ENCODE measurements around the gene CCNB2. TPM values are rescaled to one million over a fixed set of nuclear protein-coding genes. Genes with fewer than 3 reads are reported as not detected.
"Not testable (repeated sequence)": the region's sequence is repeated elsewhere in the genome, so short reads cannot be mapped to it uniquely, and the experiment has no call there.

Gene CCNB2
- total and polyA plus RNA-seq, 4 experiments from 2014 or later, result 0.44 TPM; not detected in 3

- no peak overlapping the region for H3K27ac ChIP-seq (ENCODE audit: low read depth, low read length)
- intact Hi-C loops (cut with micrococcal nuclease), result no loop called here
- Mint-ChIP-seq H3K4me3 (no peak overlapping the region), H3K4me1 (peaks cover 0 to 1% (median 0%) of the 10 kb centered on the region in 4 donors), H3K36me3 (no peaks in the 10 kb centered on the region), H3K9me3 (no peaks in the 10 kb centered on the region), H3K27me3 (no peaks in the 10 kb centered on the region), H3K27ac (peak overlapping the region in 1 of 7 donors; percentile 52)
- DNase-seq, result no peak
- H3K9me3 ChIP-seq (ENCODE audit: control insufficient read depth in 1 of 2, low read length in 2 of 2), result no peaks in the 10 kb centered on the region
- no peaks in the 10 kb centered on the region for H3K27me3 ChIP-seq (ENCODE audit: insufficient read depth, low read length)
- ChIA-PET POLR2A (ENCODE audit: partially characterized antibody) (no interaction called here), CTCF (ENCODE audit: partially characterized antibody) (interaction anchor here (1.5 to 2.5 kb wide), 2 partner anchors 22 to 64 kb away, joined by 3 to 7 read pairs; no protein-coding TSS in a partner anchor)
- H3K4me1 ChIP-seq (ENCODE audit: insufficient read depth, low read length), result no peaks in the 10 kb centered on the region
- H3K36me3 ChIP-seq (ENCODE audit: insufficient read depth, low read length), result no peaks in the 10 kb centered on the region
- H3K4me3 ChIP-seq (ENCODE audit: low read length in 2 of 2), result no peak overlapping the region
Observed at GRCh38 chr15:59116141-59116540, 11.2 kb downstream of the CCNB2 start.

- Histone ChIP-seq H3K4me1 (ENCODE audit: insufficient read depth, low read length) (no peaks in the 10 kb centered on the region), H3K27me3 (ENCODE audit: insufficient read depth, low read length) (no peaks in the 10 kb centered on the region), H3K27ac (ENCODE audit: low read depth, low read length) (no peak overlapping the region), H3K9me3 (ENCODE audit: control insufficient read depth in 1 of 2, low read length in 2 of 2) (no peaks in the 10 kb centered on the region), H3K4me3 (ENCODE audit: low read length in 2 of 2) (no peak overlapping the region), H3K36me3 (ENCODE audit: insufficient read depth, low read length) (no peaks in the 10 kb centered on the region)
- ChIA-PET CTCF (ENCODE audit: partially characterized antibody) (interaction anchor here (1.5 to 2.5 kb wide), 2 partner anchors 21 to 65 kb away, joined by 3 to 7 read pairs; no protein-coding TSS in a partner anchor), POLR2A (ENCODE audit: partially characterized antibody) (no interaction called here)
- H3K4me1 Mint-ChIP-seq, result peaks cover 0 to 1% (median 0%) of the 10 kb centered on the region in 4 donors
- H3K9me3 Mint-ChIP-seq, result no peaks in the 10 kb centered on the region
- no peak overlapping the region for H3K4me3 Mint-ChIP-seq
- intact Hi-C loops (cut with micrococcal nuclease), result no loop called here
- peak overlapping the region in 1 of 7 donors; percentile 52 for H3K27ac Mint-ChIP-seq
- DNase-seq, result no peak
- H3K36me3 Mint-ChIP-seq, result no peaks in the 10 kb centered on the region
- no peaks in the 10 kb centered on the region for H3K27me3 Mint-ChIP-seq
Observed at GRCh38 chr15:59116771-59117170, 11.8 kb downstream of the CCNB2 start.

- Mint-ChIP-seq H3K4me3 (no peak overlapping the region), H3K27ac (no peak overlapping the region), H3K9me3 (no peaks in the 10 kb centered on the region), H3K4me1 (peaks cover 0 to 1% (median 0%) of the 10 kb centered on the region in 4 donors), H3K36me3 (no peaks in the 10 kb centered on the region), H3K27me3 (no peaks in the 10 kb centered on the region)
- Histone ChIP-seq H3K4me1 (ENCODE audit: insufficient read depth, low read length) (no peaks in the 10 kb centered on the region), H3K36me3 (ENCODE audit: insufficient read depth, low read length) (no peaks in the 10 kb centered on the region), H3K27me3 (ENCODE audit: insufficient read depth, low read length) (no peaks in the 10 kb centered on the region), H3K27ac (ENCODE audit: low read depth, low read length) (no peak overlapping the region), H3K9me3 (ENCODE audit: control insufficient read depth in 1 of 2, low read length in 2 of 2) (no peaks in the 10 kb centered on the region), H3K4me3 (ENCODE audit: low read length in 2 of 2) (no peak overlapping the region)
- intact Hi-C loops (cut with micrococcal nuclease), result no loop called here
- DNase-seq, result no peak
- CTCF ChIA-PET (ENCODE audit: partially characterized antibody), result no interaction called here
- POLR2A ChIA-PET (ENCODE audit: partially characterized antibody), result no interaction called here
Observed at GRCh38 chr15:59119625-59120024, 14.7 kb downstream of the CCNB2 start.

GRCh38 chr15:59120937-59121336 lies 16.0 kb downstream of the CCNB2 start:
- intact Hi-C loops (cut with micrococcal nuclease), result no loop called here
- ChIA-PET CTCF (ENCODE audit: partially characterized antibody) (no interaction called here), POLR2A (ENCODE audit: partially characterized antibody) (no interaction called here)
- Histone ChIP-seq H3K4me3 (ENCODE audit: low read length in 2 of 2) (no peak overlapping the region), H3K27ac (ENCODE audit: low read depth, low read length) (no peak overlapping the region), H3K36me3 (ENCODE audit: insufficient read depth, low read length) (no peaks in the 10 kb centered on the region), H3K9me3 (ENCODE audit: control insufficient read depth in 1 of 2, low read length in 2 of 2) (no peaks in the 10 kb centered on the region), H3K27me3 (ENCODE audit: insufficient read depth, low read length) (no peaks in the 10 kb centered on the region), H3K4me1 (ENCODE audit: insufficient read depth, low read length) (no peaks in the 10 kb centered on the region)
- Mint-ChIP-seq H3K27me3 (no peaks in the 10 kb centered on the region), H3K27ac (no peak overlapping the region), H3K4me3 (no peak overlapping the region), H3K36me3 (no peaks in the 10 kb centered on the region), H3K9me3 (no peaks in the 10 kb centered on the region), H3K4me1 (peaks cover 0 to 1% (median 0%) of the 10 kb centered on the region in 4 donors)
- no peak for DNase-seq

GRCh38 chr15:59124261-59124660 lies 19.3 kb downstream of the CCNB2 start:
- H3K27me3 ChIP-seq (ENCODE audit: insufficient read depth, low read length), result no peaks in the 10 kb centered on the region
- no peaks in the 10 kb centered on the region for H3K36me3 ChIP-seq (ENCODE audit: insufficient read depth, low read length)
- Mint-ChIP-seq H3K9me3 (peaks cover 0 to 4% (median under 1%) of the 10 kb centered on the region in 8 donors), H3K4me1 (peaks cover 0 to 2% (median under 1%) of the 10 kb centered on the region in 4 donors), H3K27me3 (no peaks in the 10 kb centered on the region), H3K36me3 (no peaks in the 10 kb centered on the region), H3K27ac (no peak overlapping the region), H3K4me3 (no peak overlapping the region)
- CTCF ChIA-PET (ENCODE audit: partially characterized antibody), result interaction anchor here (1.4 kb wide), 1 partner anchor 8 kb away, joined by 6 read pairs; no protein-coding TSS in a partner anchor
- H3K9me3 ChIP-seq (ENCODE audit: control insufficient read depth in 1 of 2, low read length in 2 of 2), result no peaks in the 10 kb centered on the region
- DNase-seq, result no peak
- intact Hi-C loops (cut with micrococcal nuclease), result no loop called here
- no peak overlapping the region for H3K4me3 ChIP-seq (ENCODE audit: low read length in 2 of 2)
- no peaks in the 10 kb centered on the region for H3K4me1 ChIP-seq (ENCODE audit: insufficient read depth, low read length)
- POLR2A ChIA-PET (ENCODE audit: partially characterized antibody), result no interaction called here
- H3K27ac ChIP-seq (ENCODE audit: low read depth, low read length), result no peak overlapping the region

GRCh38 chr15:59125683-59126082 lies 20.7 kb downstream of the CCNB2 start:
- H3K27me3 Mint-ChIP-seq; POLR2A ChIA-PET (ENCODE audit: partially characterized antibody); H3K27ac Mint-ChIP-seq; H3K27ac ChIP-seq (ENCODE audit: low read depth, low read length); H3K4me3 ChIP-seq (ENCODE audit: low read length in 2 of 2); H3K36me3 Mint-ChIP-seq; H3K36me3 ChIP-seq (ENCODE audit: insufficient read depth, low read length); H3K4me3 Mint-ChIP-seq; H3K9me3 ChIP-seq (ENCODE audit: control insufficient read depth in 1 of 2, low read length in 2 of 2); H3K27me3 ChIP-seq (ENCODE audit: insufficient read depth, low read length); H3K4me1 Mint-ChIP-seq; CTCF ChIA-PET (ENCODE audit: partially characterized antibody); H3K4me1 ChIP-seq (ENCODE audit: insufficient read depth, low read length); intact Hi-C loops (cut with micrococcal nuclease); DNase-seq: not testable (repeated sequence)
- peaks cover 0 to 14% (median 10%) of the 10 kb centered on the region in 8 donors for H3K9me3 Mint-ChIP-seq

GRCh38 chr15:59127255-59127654 lies 22.3 kb downstream of the CCNB2 start:
- H3K4me3 ChIP-seq (ENCODE audit: low read length in 2 of 2); H3K27me3 ChIP-seq (ENCODE audit: insufficient read depth, low read length); H3K27me3 Mint-ChIP-seq; H3K27ac Mint-ChIP-seq; intact Hi-C loops (cut with micrococcal nuclease); H3K36me3 ChIP-seq (ENCODE audit: insufficient read depth, low read length); H3K4me1 ChIP-seq (ENCODE audit: insufficient read depth, low read length); H3K4me3 Mint-ChIP-seq; H3K27ac ChIP-seq (ENCODE audit: low read depth, low read length); H3K9me3 ChIP-seq (ENCODE audit: control insufficient read depth in 1 of 2, low read length in 2 of 2); H3K4me1 Mint-ChIP-seq; POLR2A ChIA-PET (ENCODE audit: partially characterized antibody); DNase-seq; H3K36me3 Mint-ChIP-seq: not testable (repeated sequence)
- CTCF ChIA-PET (ENCODE audit: partially characterized antibody), result interaction anchor here (1.5 kb wide), 1 partner anchor 149 kb away, joined by 3 read pairs; no protein-coding TSS in a partner anchor
- peaks cover 0 to 14% (median 10%) of the 10 kb centered on the region in 8 donors for H3K9me3 Mint-ChIP-seq

- H3K36me3 ChIP-seq (ENCODE audit: insufficient read depth, low read length), result no peaks in the 10 kb centered on the region
- no peak overlapping the region for H3K4me3 Mint-ChIP-seq
- ChIA-PET POLR2A (ENCODE audit: partially characterized antibody) (no interaction called here), CTCF (ENCODE audit: partially characterized antibody) (no interaction called here)
- peaks cover 0 to 6% of the 10 kb centered on the region in 2 donors for H3K36me3 Mint-ChIP-seq
- intact Hi-C loops (cut with micrococcal nuclease), result no loop called here
- H3K27ac Mint-ChIP-seq, result peak overlapping the region in 1 of 7 donors; percentile 50
- no peak for DNase-seq
- H3K9me3 Mint-ChIP-seq, result peaks cover 0 to 14% (median 10%) of the 10 kb centered on the region in 8 donors
- no peaks in the 10 kb centered on the region for H3K9me3 ChIP-seq (ENCODE audit: control insufficient read depth in 1 of 2, low read length in 2 of 2)
- H3K4me1 ChIP-seq (ENCODE audit: insufficient read depth, low read length), result no peaks in the 10 kb centered on the region
- H3K4me1 Mint-ChIP-seq, result peaks cover 0 to 2% (median 0%) of the 10 kb centered on the region in 4 donors
- no peaks in the 10 kb centered on the region for H3K27me3 ChIP-seq (ENCODE audit: insufficient read depth, low read length)
- H3K27ac ChIP-seq (ENCODE audit: low read depth, low read length), result no peak overlapping the region
- H3K27me3 Mint-ChIP-seq, result no peaks in the 10 kb centered on the region
- no peak overlapping the region for H3K4me3 ChIP-seq (ENCODE audit: low read length in 2 of 2)
Observed at GRCh38 chr15:59131456-59131855, 26.5 kb downstream of the CCNB2 start.
